Progenitor cell of endocrine pancreas (in vitro differentiated cells): ENCODE data around the gene SLC39A13. TPM values are rescaled to one million over a fixed set of nuclear protein-coding genes. Genes with fewer than 3 reads are reported as not detected.

ENCODE experiments used
- DNase-seq: peaks from one replicate; pipeline ENCODE4 v3.0.0; 2021; ENCODE audit warnings: low spot score; ENCODE audit not compliant: unreplicated experiment
- H3K27ac Mint-ChIP-seq: 2 replicates; pipeline ENCODE4 v1.8.0; 2021; ENCODE audit warnings: mild to moderate bottlenecking, moderate library complexity, mixed read lengths
- H3K27me3 Mint-ChIP-seq: 2 replicates; pipeline ENCODE4 v1.8.0; 2021; ENCODE audit warnings: mixed read lengths
- H3K36me3 Mint-ChIP-seq: 2 replicates; pipeline ENCODE4 v1.8.0; 2022; ENCODE audit warnings: mixed read lengths; ENCODE audit not compliant: insufficient read depth
- H3K4me1 Mint-ChIP-seq: 2 replicates; pipeline ENCODE4 v1.8.0; 2021; ENCODE audit warnings: low read depth, mixed read lengths
- H3K4me3 Mint-ChIP-seq: 2 replicates; pipeline ENCODE4 v1.8.0; 2021; ENCODE audit warnings: low read depth, mild to moderate bottlenecking, moderate library complexity, mixed read lengths
- H3K9me3 Mint-ChIP-seq: 2 replicates; pipeline ENCODE4 v1.8.0; 2021; ENCODE audit warnings: low read depth, mixed read lengths
- total RNA-seq: library from RNA; stranded (reverse); gene quantifications from 2 replicates; pipeline ENCODE4 v1.2.1, GENCODE V29; 2021
- TF ChIP-seq, protein P1 (sequence below): fragments of 200-600 bp; sonication (generic); IDR thresholded peaks from one replicate; pipeline ENCODE4 v1.5.0; 2021; ENCODE audit warnings: antibody characterized with exemption, mild to moderate bottlenecking; ENCODE audit not compliant: unreplicated experiment

The SLC39A13 gene
- total RNA-seq, 1 donor from 2014 or later = 42.4 TPM

DNA sequence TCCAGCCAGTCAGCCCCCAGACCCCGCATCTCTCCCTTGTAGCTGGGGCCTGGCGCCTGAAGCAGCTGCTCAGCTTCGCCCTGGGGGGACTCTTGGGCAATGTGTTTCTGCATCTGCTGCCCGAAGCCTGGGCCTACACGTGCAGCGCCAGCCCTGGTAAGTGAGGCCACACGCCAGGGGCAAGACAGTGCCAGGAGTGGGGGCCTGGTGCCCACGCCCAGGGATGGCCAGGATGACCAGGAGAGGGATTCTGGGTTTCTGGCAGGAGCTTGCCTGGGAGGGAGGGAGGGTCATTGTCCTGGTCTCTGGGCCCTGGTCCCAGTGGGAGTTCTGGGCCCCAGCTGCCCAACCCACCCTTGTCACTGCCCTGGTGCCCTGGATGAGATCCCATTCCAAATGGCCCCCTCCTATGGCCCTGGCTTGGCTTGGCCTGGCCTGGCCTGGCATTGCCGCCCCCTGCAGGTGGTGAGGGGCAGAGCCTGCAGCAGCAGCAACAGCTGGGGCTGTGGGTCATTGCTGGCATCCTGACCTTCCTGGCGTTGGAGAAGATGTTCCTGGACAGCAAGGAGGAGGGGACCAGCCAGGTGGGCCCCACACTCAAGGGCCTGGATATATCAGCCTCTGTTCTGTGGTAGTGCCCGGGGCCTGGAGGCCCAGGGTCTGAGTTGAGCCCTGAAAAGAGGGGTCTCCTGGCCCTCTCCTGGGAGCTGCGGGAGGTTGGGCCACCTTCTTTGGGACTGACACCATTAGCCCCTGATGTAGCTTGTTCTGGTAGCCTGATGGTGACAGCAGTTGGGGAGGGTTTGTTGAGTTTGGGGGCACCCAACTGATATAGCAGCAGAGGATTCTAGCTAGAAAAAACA lies 3.7 kb downstream of the SLC39A13 start:
- H3K27ac Mint-ChIP-seq = no peak overlapping the region
- H3K36me3 Mint-ChIP-seq = peaks cover 3% of the 10 kb centered on the region
- H3K9me3 Mint-ChIP-seq = no peaks in the 10 kb centered on the region
- H3K4me3 Mint-ChIP-seq = no peak overlapping the region
- DNase-seq = peak; percentile 58
- H3K4me1 Mint-ChIP-seq = peaks cover 12% of the 10 kb centered on the region
- TF ChIP-seq, protein P1, sequence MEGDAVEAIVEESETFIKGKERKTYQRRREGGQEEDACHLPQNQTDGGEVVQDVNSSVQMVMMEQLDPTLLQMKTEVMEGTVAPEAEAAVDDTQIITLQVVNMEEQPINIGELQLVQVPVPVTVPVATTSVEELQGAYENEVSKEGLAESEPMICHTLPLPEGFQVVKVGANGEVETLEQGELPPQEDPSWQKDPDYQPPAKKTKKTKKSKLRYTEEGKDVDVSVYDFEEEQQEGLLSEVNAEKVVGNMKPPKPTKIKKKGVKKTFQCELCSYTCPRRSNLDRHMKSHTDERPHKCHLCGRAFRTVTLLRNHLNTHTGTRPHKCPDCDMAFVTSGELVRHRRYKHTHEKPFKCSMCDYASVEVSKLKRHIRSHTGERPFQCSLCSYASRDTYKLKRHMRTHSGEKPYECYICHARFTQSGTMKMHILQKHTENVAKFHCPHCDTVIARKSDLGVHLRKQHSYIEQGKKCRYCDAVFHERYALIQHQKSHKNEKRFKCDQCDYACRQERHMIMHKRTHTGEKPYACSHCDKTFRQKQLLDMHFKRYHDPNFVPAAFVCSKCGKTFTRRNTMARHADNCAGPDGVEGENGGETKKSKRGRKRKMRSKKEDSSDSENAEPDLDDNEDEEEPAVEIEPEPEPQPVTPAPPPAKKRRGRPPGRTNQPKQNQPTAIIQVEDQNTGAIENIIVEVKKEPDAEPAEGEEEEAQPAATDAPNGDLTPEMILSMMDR = peak; percentile 72
- H3K27me3 Mint-ChIP-seq = no peaks in the 10 kb centered on the region

GRCh38 chr11:47413351-47413750 lies 5.0 kb downstream of the SLC39A13 start:
- no peak for DNase-seq
- TF ChIP-seq, protein P1 = no peak
- Mint-ChIP-seq H3K4me1 (peaks cover 7% of the 10 kb centered on the region), H3K36me3 (peaks cover 7% of the 10 kb centered on the region), H3K9me3 (no peaks in the 10 kb centered on the region), H3K27me3 (no peaks in the 10 kb centered on the region), H3K27ac (peak overlapping the region; percentile 23), H3K4me3 (no peak overlapping the region)

- Mint-ChIP-seq H3K9me3 (no peaks in the 10 kb centered on the region), H3K27ac (peak overlapping the region; percentile 23), H3K27me3 (no peaks in the 10 kb centered on the region), H3K4me3 (no peak overlapping the region), H3K36me3 (peaks cover 7% of the 10 kb centered on the region), H3K4me1 (peaks cover 5% of the 10 kb centered on the region)
- no peak for DNase-seq
- TF ChIP-seq, protein P1 = no peak
These were observed 5.7 kb downstream of the SLC39A13 start for GRCh38 chr11:47413908-47414684.

DNA sequence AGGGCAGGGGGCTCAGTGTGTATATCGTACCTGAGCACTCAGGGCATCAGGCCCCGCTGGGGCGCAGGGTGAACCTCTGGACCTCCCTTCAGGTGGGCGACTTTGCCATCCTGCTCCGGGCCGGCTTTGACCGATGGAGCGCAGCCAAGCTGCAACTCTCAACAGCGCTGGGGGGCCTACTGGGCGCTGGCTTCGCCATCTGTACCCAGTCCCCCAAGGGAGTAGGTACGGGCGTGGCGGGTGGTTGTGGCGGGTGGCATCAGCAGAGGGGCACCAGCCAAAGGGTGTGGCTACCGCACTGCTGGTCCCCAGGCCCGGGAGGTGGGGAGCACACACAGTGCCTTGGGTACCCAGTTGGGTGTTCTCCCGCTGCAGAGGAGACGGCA lies 6.3 kb downstream of the SLC39A13 start:
- Mint-ChIP-seq H3K4me1 (peaks cover 2% of the 10 kb centered on the region), H3K4me3 (no peak overlapping the region), H3K27ac (no peak overlapping the region), H3K36me3 (peaks cover 7% of the 10 kb centered on the region), H3K27me3 (no peaks in the 10 kb centered on the region), H3K9me3 (no peaks in the 10 kb centered on the region)
- DNase-seq = no peak
- TF ChIP-seq, protein P1 = no peak

DNA sequence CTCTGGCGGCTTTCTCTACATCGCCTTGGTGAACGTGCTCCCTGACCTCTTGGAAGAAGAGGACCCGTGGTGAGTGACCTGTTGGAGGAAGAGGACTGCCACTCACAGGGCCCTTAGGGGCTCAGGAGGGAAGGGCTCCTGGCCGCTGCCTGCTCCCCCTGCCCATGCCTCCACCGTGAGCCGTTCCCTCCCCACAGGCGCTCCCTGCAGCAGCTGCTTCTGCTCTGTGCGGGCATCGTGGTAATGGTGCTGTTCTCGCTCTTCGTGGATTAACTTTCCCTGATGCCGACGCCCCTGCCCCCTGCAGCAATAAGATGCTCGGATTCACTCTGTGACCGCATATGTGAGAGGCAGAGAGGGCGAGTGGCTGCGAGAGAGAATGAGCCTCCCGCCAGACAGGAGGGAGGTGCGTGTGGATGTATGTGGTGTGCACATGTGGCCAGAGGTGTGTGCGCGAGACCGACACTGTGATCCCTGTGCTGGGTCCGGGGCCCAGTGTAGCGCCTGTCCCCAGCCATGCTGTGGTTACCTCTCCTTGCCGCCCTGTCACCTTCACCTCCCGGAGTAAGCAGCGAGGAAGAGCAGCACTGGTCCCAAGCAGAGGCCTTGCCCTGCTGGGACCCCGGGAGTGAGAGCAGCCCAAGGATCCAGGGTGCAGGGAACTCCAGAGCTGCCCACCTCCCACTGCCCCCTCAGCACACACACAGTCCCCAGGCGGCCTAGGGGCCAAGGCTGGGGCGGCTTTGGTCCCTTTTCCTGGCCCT lies 6.9 kb downstream of the SLC39A13 start:
- H3K4me1 Mint-ChIP-seq = peaks cover 2% of the 10 kb centered on the region
- TF ChIP-seq, protein P1 = no peak
- no peak overlapping the region for H3K4me3 Mint-ChIP-seq
- peak overlapping the region; percentile 64 for H3K27ac Mint-ChIP-seq
- no peak for DNase-seq
- peaks cover 12% of the 10 kb centered on the region for H3K36me3 Mint-ChIP-seq
- H3K9me3 Mint-ChIP-seq = no peaks in the 10 kb centered on the region
- H3K27me3 Mint-ChIP-seq = no peaks in the 10 kb centered on the region
